Transverse colon (tissue), 4 donors: ENCODE data around the gene GSG1L. TPM values are rescaled to one million over a fixed set of nuclear protein-coding genes. Genes with fewer than 3 reads are reported as not detected.

Experiments used
- DNase-seq: peaks from one replicate; pipeline ENCODE4 v3.0.0-alpha.2; 2019
- H3K27ac ChIP-seq, 4 donors: fragments of 200-600 bp; sonication (generic); 2 replicates each; pipeline ENCODE4 v1.5.1; 2016 to 2018; ENCODE audit warnings: inconsistent platforms in 4 of 4
- H3K27me3 ChIP-seq: fragments of 200-600 bp; sonication (generic); 2 replicates; pipeline ENCODE4 v1.5.1; 2017; ENCODE audit warnings: inconsistent platforms
- H3K36me3 ChIP-seq, 4 donors: fragments of 200-600 bp; sonication (generic); 2 replicates each; pipeline ENCODE4 v1.5.1; 2017 to 2019; ENCODE audit warnings: inconsistent platforms in 4 of 4
- H3K4me1 ChIP-seq, 4 donors: fragments of 200-600 bp; sonication (generic); 2 replicates each; pipeline ENCODE4 v1.5.1; 2017 to 2020; ENCODE audit warnings: inconsistent platforms in 4 of 4
- H3K4me3 ChIP-seq, 4 donors: fragments of 200-600 bp; sonication (generic); 1 replicate in 1 of 4; 2 replicates in 3 of 4; pipeline versions ENCODE4 v1.5.1 to v1.6.1; 2017 to 2019; ENCODE audit warnings: inconsistent platforms in 4 of 4
- H3K9me3 ChIP-seq, 2 donors: fragments of 200-600 bp; sonication (generic); 2 replicates each; pipeline ENCODE4 v1.5.1; 2017 to 2019; ENCODE audit warnings: inconsistent platforms in 2 of 2
- EP300 ChIP-seq: sonication (generic); formaldehyde crosslinking; IDR thresholded peaks from one replicate; pipeline ENCODE4 v1.6.1; 2017; ENCODE audit warnings: antibody characterized with exemption, low read depth
- POLR2A ChIP-seq: fragments of 450-650 bp; IDR thresholded peaks from one replicate; pipeline ENCODE4 v1.6.1; 2016; ENCODE audit warnings: antibody characterized with exemption, mild to moderate bottlenecking, moderate library complexity
- POLR2AphosphoS5 ChIP-seq, 3 donors: sonication (generic); formaldehyde crosslinking; IDR thresholded peaks; one replicate each; pipeline ENCODE4 v1.6.1; 2016; ENCODE audit warnings: antibody characterized with exemption in 3 of 3
- WGBS, 2 donors: methylation state at CpG; one replicate each; pipeline ENCODE4 v1.1.5; 2018; ENCODE audit warnings: low coverage in 1 of 2; 5-methylcytosine and 5-hydroxymethylcytosine counted together
- in situ Hi-C, 4 donors: fragments of 200-750 bp; cut with MboI; loops; one replicate each; pipeline versions ENCODE4 v1.15.0 to v1.15.1; 2017; ENCODE audit warnings: low sequenced_read_pairs in 3 of 4, low pct_ligation_motif_present in 1 of 4, low pct_unique_long_range_greater_than_20kb in 1 of 4
- intact Hi-C: fragments of 100-400 bp; cut with DNase I; formaldehyde crosslinking; loops from one replicate; pipeline ENCODE4 v1.15.1; 2023; ENCODE audit warnings: low total_unique reads
- total RNA-seq, 4 donors: library from RNA; depleted of rRNA; stranded (reverse); fragments of >200 nt; gene quantifications; one replicate each; pipeline ENCODE4 v1.1.0, GENCODE V29; 2016
- TF ChIP-seq, protein P1 (sequence below), 5 experiments: fragments of 200-600 bp in 3 of 5; fragments of 450-650 bp in 2 of 5; sonication (generic) in 3 of 5; IDR thresholded peaks; 1 replicate in 2 of 5; 2 replicates in 3 of 5; pipeline ENCODE4 v1.5.1; 2016 to 2017; ENCODE audit warnings: antibody characterized with exemption in 5 of 5, inconsistent platforms in 3 of 5, mild to moderate bottlenecking in 2 of 5, moderate library complexity in 1 of 5

The GSG1L gene
- total RNA-seq, 4 donors from 2014 or later, result not detected

DNA sequence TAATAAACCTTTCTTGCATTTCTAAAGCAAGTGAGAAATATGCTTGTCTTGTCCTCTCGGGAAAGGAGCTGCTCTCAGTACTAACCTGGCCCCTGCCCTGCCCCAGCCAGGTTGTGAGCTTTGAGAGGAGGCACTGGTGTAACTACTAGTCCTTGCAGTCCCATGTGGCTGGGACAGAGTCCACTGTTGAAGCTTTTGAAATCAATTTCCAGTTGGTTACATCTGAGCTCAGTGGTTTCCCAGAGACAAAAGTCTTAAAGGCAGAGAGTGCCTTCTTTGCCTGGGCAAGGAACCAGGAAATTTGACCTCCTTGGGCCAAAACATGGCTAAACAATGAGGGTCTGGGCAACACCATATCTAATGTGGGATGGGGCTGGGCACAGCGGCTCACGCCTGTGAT, 48.7 kb downstream of the GSG1L start:
- DNase-seq, result no peak
- no peaks in the 10 kb centered on the region for H3K4me1 ChIP-seq
- in situ Hi-C loops (no loop called here), intact Hi-C loops (no loop called here)
- H3K4me3 ChIP-seq, result no peak overlapping the region
- H3K9me3 ChIP-seq, result no peaks in the 10 kb centered on the region
- no peaks in the 10 kb centered on the region for H3K36me3 ChIP-seq
- TF ChIP-seq POLR2AphosphoS5 (IDR thresholded peaks at IDR 0.05) (no peak), POLR2A (no peak)
- TF ChIP-seq, protein P1, sequence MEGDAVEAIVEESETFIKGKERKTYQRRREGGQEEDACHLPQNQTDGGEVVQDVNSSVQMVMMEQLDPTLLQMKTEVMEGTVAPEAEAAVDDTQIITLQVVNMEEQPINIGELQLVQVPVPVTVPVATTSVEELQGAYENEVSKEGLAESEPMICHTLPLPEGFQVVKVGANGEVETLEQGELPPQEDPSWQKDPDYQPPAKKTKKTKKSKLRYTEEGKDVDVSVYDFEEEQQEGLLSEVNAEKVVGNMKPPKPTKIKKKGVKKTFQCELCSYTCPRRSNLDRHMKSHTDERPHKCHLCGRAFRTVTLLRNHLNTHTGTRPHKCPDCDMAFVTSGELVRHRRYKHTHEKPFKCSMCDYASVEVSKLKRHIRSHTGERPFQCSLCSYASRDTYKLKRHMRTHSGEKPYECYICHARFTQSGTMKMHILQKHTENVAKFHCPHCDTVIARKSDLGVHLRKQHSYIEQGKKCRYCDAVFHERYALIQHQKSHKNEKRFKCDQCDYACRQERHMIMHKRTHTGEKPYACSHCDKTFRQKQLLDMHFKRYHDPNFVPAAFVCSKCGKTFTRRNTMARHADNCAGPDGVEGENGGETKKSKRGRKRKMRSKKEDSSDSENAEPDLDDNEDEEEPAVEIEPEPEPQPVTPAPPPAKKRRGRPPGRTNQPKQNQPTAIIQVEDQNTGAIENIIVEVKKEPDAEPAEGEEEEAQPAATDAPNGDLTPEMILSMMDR (IDR thresholded peaks at IDR 0.05), result no peak
- no peaks in the 10 kb centered on the region for H3K27me3 ChIP-seq
- no peak overlapping the region for H3K27ac ChIP-seq
- WGBS, 2 donors, result 79% methylated on average over 3 of the region's 3 CpGs; no CpG with 5 or more reads in 1 of the 2 donors

DNA sequence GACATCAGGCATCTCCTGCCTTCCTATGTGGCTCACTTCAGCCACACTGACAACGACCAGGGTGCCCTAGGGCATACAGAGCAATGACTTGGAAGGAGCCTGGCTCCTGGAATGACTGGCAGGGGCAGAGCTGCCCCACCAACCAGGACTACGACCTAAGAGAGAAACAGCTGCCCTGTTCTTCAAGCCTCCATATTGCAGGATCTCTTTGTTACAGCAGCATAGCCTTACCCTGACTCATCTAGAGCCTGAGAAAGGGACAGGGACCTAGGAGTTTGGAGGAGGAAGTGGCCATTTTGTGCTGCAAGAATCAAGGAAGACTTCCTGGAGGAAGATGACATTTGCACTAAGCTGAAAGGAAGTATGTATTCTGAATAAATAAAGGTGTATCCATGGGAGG, 49.6 kb downstream of the GSG1L start:
- WGBS, 2 donors, result 50% methylated on average over 2 of the region's 2 CpGs; no CpG with 5 or more reads in 1 of the 2 donors
- Histone ChIP-seq H3K27me3 (no peaks in the 10 kb centered on the region), H3K4me1 (no peaks in the 10 kb centered on the region), H3K36me3 (no peaks in the 10 kb centered on the region), H3K27ac (no peak overlapping the region), H3K9me3 (no peaks in the 10 kb centered on the region), H3K4me3 (no peak overlapping the region)
- intact Hi-C loops (no loop called here), in situ Hi-C loops (no loop called here)
- TF ChIP-seq EP300, result no peak
- TF ChIP-seq, protein P1 (IDR thresholded peaks at IDR 0.05), result no peak
- no peak for TF ChIP-seq POLR2A
- TF ChIP-seq POLR2AphosphoS5 (IDR thresholded peaks at IDR 0.05), result no peak
- no peak for DNase-seq

DNA sequence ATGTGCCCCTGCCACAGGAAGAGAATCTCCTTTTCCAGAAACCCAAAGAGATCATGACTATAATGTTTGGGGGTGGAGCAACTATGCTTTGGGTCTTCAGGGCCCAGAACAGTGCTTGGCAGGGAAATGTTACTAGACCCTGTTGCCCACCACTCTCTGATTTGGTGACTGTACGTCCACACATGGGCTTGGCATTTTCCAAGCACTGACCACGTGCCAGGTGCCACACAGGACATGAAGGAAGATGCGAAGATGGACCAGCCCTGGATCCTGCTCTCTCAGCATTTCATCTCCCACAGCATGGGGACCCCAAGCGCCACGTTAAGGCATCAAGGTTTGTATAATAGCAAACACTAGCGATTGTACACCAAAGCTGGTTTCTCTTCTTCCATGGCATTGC, 50.1 kb downstream of the GSG1L start:
- WGBS, 2 donors, result 77 to 100% methylated on average over 1 to 6 of the region's 6 CpGs
- TF ChIP-seq POLR2A, result no peak
- TF ChIP-seq, protein P1 (IDR thresholded peaks at IDR 0.05), result no peak
- no peak for TF ChIP-seq POLR2AphosphoS5 (IDR thresholded peaks at IDR 0.05)
- no peak for TF ChIP-seq EP300
- intact Hi-C loops, result no loop called here
- Histone ChIP-seq H3K36me3 (no peaks in the 10 kb centered on the region), H3K4me3 (no peak overlapping the region), H3K27me3 (no peaks in the 10 kb centered on the region), H3K27ac (no peak overlapping the region), H3K4me1 (no peaks in the 10 kb centered on the region), H3K9me3 (no peaks in the 10 kb centered on the region)
- in situ Hi-C loops, result no loop called here
- no peak for DNase-seq

DNA sequence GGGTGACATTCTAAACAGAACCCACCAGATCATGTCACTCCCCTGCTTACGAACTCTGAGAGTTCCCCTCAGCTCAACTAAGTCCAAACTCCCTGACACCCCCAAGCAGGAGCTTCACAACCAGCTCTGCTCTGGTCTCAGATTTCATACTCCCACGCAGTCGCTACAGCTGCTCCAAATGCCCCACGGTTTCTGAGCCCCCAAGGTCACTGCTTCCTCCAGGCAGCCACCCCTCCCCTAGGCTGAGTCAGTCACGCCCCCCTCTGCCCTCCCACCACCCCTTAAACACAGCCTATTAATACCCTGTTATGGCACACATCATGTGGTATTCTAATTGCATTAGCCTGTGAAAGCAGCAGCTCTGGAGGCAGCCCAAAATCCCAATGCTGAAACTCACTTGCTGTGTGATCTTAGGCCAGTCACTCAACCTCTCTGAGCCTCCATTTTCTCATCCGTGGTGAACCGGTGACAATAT, 51.5 kb downstream of the GSG1L start:
- Histone ChIP-seq H3K4me1 (no peaks in the 10 kb centered on the region), H3K27ac (no peak overlapping the region), H3K27me3 (no peaks in the 10 kb centered on the region), H3K9me3 (no peaks in the 10 kb centered on the region), H3K36me3 (no peaks in the 10 kb centered on the region), H3K4me3 (no peak overlapping the region)
- no peak for TF ChIP-seq POLR2AphosphoS5 (IDR thresholded peaks at IDR 0.05)
- TF ChIP-seq, protein P1 (IDR thresholded peaks at IDR 0.05), result no peak
- no peak for TF ChIP-seq EP300
- TF ChIP-seq POLR2A, result no peak
- intact Hi-C loops (no loop called here), in situ Hi-C loops (no loop called here)
- no peak for DNase-seq
- WGBS, 2 donors, result 41% methylated on average over 7 of the region's 7 CpGs; no CpG with 5 or more reads in 1 of the 2 donors
